Endothelial cell (in vitro differentiated cells): ENCODE measurements around the gene EBLN1. TPM values are rescaled to one million over a fixed set of nuclear protein-coding genes. Genes with fewer than 3 reads are reported as not detected.

Experiments
- DNase-seq: peaks from one replicate; pipeline ENCODE4 v3.0.0; 2021; ENCODE audit warnings: low spot score
- H3K27ac Mint-ChIP-seq: one replicate; pipeline ENCODE4 v1.8.0; 2021; ENCODE audit warnings: mixed read lengths, inconsistent platforms; ENCODE audit not compliant: unreplicated experiment
- H3K27me3 Mint-ChIP-seq: one replicate; pipeline ENCODE4 v1.8.0; 2021; ENCODE audit warnings: mild to moderate bottlenecking, moderate library complexity, mixed read lengths, inconsistent platforms; ENCODE audit not compliant: unreplicated experiment
- H3K36me3 Mint-ChIP-seq: one replicate; pipeline ENCODE4 v1.8.0; 2021; ENCODE audit warnings: mild to moderate bottlenecking, low read depth, mixed read lengths, inconsistent platforms; ENCODE audit not compliant: unreplicated experiment
- H3K4me1 Mint-ChIP-seq: one replicate; pipeline ENCODE4 v1.8.0; 2021; ENCODE audit warnings: mild to moderate bottlenecking, mixed read lengths, inconsistent platforms; ENCODE audit not compliant: unreplicated experiment
- H3K4me3 Mint-ChIP-seq: one replicate; pipeline ENCODE4 v1.8.0; 2021; ENCODE audit warnings: mild to moderate bottlenecking, mixed read lengths, inconsistent platforms; ENCODE audit not compliant: unreplicated experiment
- H3K9me3 Mint-ChIP-seq: one replicate; pipeline ENCODE4 v1.8.0; 2021; ENCODE audit warnings: mixed read lengths, inconsistent platforms; ENCODE audit not compliant: unreplicated experiment
- CTCF ChIP-seq: fragments of 200-600 bp; sonication (generic); IDR thresholded peaks from one replicate; pipeline ENCODE4 v1.5.0; 2021; ENCODE audit warnings: antibody characterized with exemption; ENCODE audit not compliant: unreplicated experiment
- long read RNA-seq: library from polyadenylated mRNA; unstranded; transcript quantifications from one replicate; pipeline ENCODE4 v2.0.0, GENCODE V29; 2020; ENCODE audit not compliant: unreplicated experiment
- total RNA-seq: library from RNA; stranded (reverse); fragmentation: NEBNext Ultra II Directional; extraction: Animal tissue kit (Norgen Biotek cat#: 25700); gene quantifications from one replicate; pipeline ENCODE4 v1.2.1, GENCODE V29; 2021; ENCODE audit not compliant: unreplicated experiment

The EBLN1 gene
- total RNA-seq, result not detected
- long read RNA-seq, result 0 reads

DNA sequence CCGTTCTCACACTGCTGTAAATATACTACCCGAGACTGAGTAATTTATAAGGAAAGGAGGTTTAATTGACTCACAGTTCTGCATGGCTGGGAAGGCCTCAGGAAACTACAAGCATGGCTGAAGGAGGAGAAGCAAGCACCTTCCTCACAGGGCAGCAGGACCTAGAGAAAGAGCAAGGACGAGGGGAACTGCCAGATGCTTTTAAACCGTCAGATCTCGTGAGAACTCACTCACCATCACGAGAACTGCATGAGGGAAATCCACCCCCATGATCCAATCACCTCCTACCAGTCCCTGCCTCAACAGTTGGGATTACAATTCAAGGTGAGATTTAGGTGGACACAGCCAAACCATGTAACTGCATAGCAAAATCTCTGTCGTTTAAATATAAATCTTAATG lies at the start of gene EBLN1:
Gene EBLN1 (minus strand): TSS at position 174 of the 400 bp plus-strand sequence. CDS start 8,032 bp downstream, outside the sequence.
- Mint-ChIP-seq H3K4me1 (no peaks in the 10 kb centered on the region), H3K36me3 (no peaks in the 10 kb centered on the region), H3K9me3 (no peaks in the 10 kb centered on the region), H3K27ac (no peak within 1 kb of the TSS), H3K27me3 (no peaks in the 10 kb centered on the region), H3K4me3 (no peak within 1 kb of the TSS)
- DNase-seq, result no peak
- no peak for TF ChIP-seq CTCF

- peaks cover 2% of the 10 kb centered on the region for H3K27me3 Mint-ChIP-seq
- no peak overlapping the region for H3K27ac Mint-ChIP-seq
- H3K9me3 Mint-ChIP-seq, result no peaks in the 10 kb centered on the region
- H3K4me3 Mint-ChIP-seq, result no peak overlapping the region
- no peak for DNase-seq
- no peaks in the 10 kb centered on the region for H3K36me3 Mint-ChIP-seq
- TF ChIP-seq CTCF, result no peak
- no peaks in the 10 kb centered on the region for H3K4me1 Mint-ChIP-seq
These were observed 48.2 kb upstream of the EBLN1 start for GRCh38 chr10:22265839-22266537.

DNA sequence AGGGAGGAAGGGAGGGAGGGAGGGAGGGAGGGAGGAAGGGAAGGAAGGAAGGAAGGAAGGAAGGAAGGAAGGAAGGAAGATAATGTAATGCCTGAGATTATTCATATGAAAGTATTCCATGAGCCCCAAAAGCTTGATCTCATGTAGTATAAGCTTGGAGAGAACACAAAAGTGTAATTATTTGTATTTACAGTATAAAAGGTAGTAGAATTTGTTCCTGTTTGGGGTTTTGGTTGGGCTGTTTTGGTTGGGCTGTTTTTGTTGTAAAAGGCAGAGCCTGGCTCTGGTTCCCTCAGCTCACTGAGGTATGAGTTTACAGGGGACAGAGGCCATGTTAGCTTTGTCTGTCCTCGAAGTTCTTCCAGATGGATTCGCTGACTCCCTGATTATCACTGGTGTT lies 45.3 kb upstream of the EBLN1 start:
- H3K27me3 Mint-ChIP-seq, result peaks cover 2% of the 10 kb centered on the region
- no peaks in the 10 kb centered on the region for H3K9me3 Mint-ChIP-seq
- H3K4me1 Mint-ChIP-seq, result no peaks in the 10 kb centered on the region
- no peak overlapping the region for H3K27ac Mint-ChIP-seq
- no peak for TF ChIP-seq CTCF
- no peak overlapping the region for H3K4me3 Mint-ChIP-seq
- no peak for DNase-seq
- H3K36me3 Mint-ChIP-seq, result no peaks in the 10 kb centered on the region

GRCh38 chr10:22259280-22259679 lies 41.5 kb upstream of the EBLN1 start:
- TF ChIP-seq CTCF, result no peak
- Mint-ChIP-seq H3K9me3 (no peaks in the 10 kb centered on the region), H3K27ac (no peak overlapping the region), H3K4me3 (no peak overlapping the region), H3K27me3 (no peaks in the 10 kb centered on the region), H3K36me3 (no peaks in the 10 kb centered on the region), H3K4me1 (no peaks in the 10 kb centered on the region)
- DNase-seq, result no peak

DNA sequence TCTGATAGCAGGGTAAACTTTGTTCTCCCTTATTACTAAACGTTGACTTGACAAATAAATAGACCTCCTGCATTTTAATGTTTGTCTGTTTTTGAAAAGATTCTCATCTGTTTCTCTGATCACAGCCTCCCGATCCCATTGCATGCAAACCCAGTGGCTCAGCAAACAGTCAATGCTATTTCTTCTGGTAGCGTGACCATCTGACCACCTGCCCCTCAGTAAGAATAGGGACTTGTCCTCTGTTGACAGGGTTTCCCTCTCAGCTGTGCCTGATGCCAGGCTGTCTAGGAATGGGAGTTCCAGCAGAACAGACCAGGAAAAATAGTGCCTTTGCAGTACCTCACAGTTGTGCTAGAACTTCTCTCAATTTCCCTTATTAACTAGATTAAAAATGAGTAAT lies 40.7 kb upstream of the EBLN1 start:
- Mint-ChIP-seq H3K27ac (no peak overlapping the region), H3K27me3 (no peaks in the 10 kb centered on the region), H3K4me3 (no peak overlapping the region), H3K36me3 (no peaks in the 10 kb centered on the region), H3K4me1 (no peaks in the 10 kb centered on the region), H3K9me3 (no peaks in the 10 kb centered on the region)
- TF ChIP-seq CTCF, result no peak
- DNase-seq, result no peak
